Common myeloid progenitor, CD34-positive (primary cell): ENCODE results near the gene GSTP1.
"Not testable (repeated sequence)": the region's sequence is repeated elsewhere in the genome, so short reads cannot be mapped to it uniquely, and the experiment has no call there.

Experiments used
- CTCF ChIA-PET: fragments of 350-600 bp; sonication (Branson Sonifier 250); formaldehyde crosslinking; loops from one replicate; lab custom pipeline; 2021; ENCODE audit warnings: antibody characterized with exemption; lab: Charles Lee
- POLR2A ChIA-PET: fragments of 350-600 bp; sonication (Branson Sonifier 250); formaldehyde crosslinking; loops from one replicate; lab custom pipeline; 2021; ENCODE audit warnings: antibody characterized with exemption; lab: Charles Lee
- DNase-seq, 3 donors: peaks; one replicate each; pipeline versions ENCODE4 v3.0.0 to v3.0.0-alpha.2; 2013
- H3K27ac ChIP-seq, 2 experiments: 1 replicate in 1 of 2; 2 replicates in 1 of 2; pipeline ENCODE4 v1.7.0; 2013; ENCODE audit warnings: inconsistent platforms in 2 of 2, low read length in 2 of 2, mild to moderate bottlenecking in 2 of 2, low read depth in 1 of 2, moderate library complexity in 1 of 2; ENCODE audit not compliant: severe bottlenecking in 2 of 2, insufficient read depth in 1 of 2, poor library complexity in 1 of 2
- H3K27me3 ChIP-seq, 5 experiments: replicated peaks in 2 of 5; 1 replicate in 3 of 5; 2 replicates in 2 of 5; pipeline versions ENCODE4 v1.6.1 to v1.7.0; 2013; ENCODE audit warnings: low read length in 4 of 5, mild to moderate bottlenecking in 2 of 5, moderate library complexity in 2 of 5, inconsistent platforms in 1 of 5; ENCODE audit not compliant: insufficient read depth in 5 of 5, control insufficient read depth in 4 of 5
- H3K36me3 ChIP-seq, 4 experiments: 1 replicate in 2 of 4; 2 replicates in 2 of 4; pipeline versions ENCODE4 v1.6.1 to v1.7.0; 2013; ENCODE audit warnings: low read length in 3 of 4, control low read depth in 1 of 4, mild to moderate bottlenecking in 1 of 4; ENCODE audit not compliant: control insufficient read depth in 4 of 4, insufficient read depth in 4 of 4
- H3K4me1 ChIP-seq, 4 experiments: 1 replicate in 3 of 4; 2 replicates in 1 of 4; pipeline versions ENCODE4 v1.6.1 to v1.7.1; 2013; ENCODE audit warnings: low read length in 3 of 4, mild to moderate bottlenecking in 3 of 4, control low read depth in 1 of 4, inconsistent platforms in 1 of 4, moderate library complexity in 1 of 4; ENCODE audit not compliant: control insufficient read depth in 4 of 4, insufficient read depth in 4 of 4; ENCODE audit errors: control extremely low read depth in 1 of 4
- H3K4me3 ChIP-seq, 7 experiments: 1 replicate in 4 of 7; 2 replicates in 3 of 7; pipeline versions ENCODE4 v1.5.1 to v1.7.0; 2013; ENCODE audit warnings: mild to moderate bottlenecking in 7 of 7, low read length in 6 of 7, moderate library complexity in 6 of 7, inconsistent platforms in 2 of 7, low read depth in 2 of 7, control low read depth in 1 of 7; ENCODE audit not compliant: insufficient read depth in 4 of 7, control insufficient read depth in 1 of 7; ENCODE audit errors: extremely low read depth in 1 of 7
- H3K9me3 ChIP-seq, 5 experiments: 1 replicate in 4 of 5; 2 replicates in 1 of 5; pipeline versions ENCODE4 v1.6.1 to v1.7.1; 2013; ENCODE audit warnings: low read length in 4 of 5, mild to moderate bottlenecking in 2 of 5, inconsistent platforms in 1 of 5, low read depth in 1 of 5, moderate library complexity in 1 of 5; ENCODE audit not compliant: control insufficient read depth in 4 of 5, insufficient read depth in 2 of 5; ENCODE audit errors: control extremely low read depth in 1 of 5
- WGBS: methylation state at CpG from one replicate; pipeline ENCODE4 v1.1.5; 2013; ENCODE audit not compliant: insufficient coverage; 5-methylcytosine and 5-hydroxymethylcytosine counted together

Gene GSTP1

DNA sequence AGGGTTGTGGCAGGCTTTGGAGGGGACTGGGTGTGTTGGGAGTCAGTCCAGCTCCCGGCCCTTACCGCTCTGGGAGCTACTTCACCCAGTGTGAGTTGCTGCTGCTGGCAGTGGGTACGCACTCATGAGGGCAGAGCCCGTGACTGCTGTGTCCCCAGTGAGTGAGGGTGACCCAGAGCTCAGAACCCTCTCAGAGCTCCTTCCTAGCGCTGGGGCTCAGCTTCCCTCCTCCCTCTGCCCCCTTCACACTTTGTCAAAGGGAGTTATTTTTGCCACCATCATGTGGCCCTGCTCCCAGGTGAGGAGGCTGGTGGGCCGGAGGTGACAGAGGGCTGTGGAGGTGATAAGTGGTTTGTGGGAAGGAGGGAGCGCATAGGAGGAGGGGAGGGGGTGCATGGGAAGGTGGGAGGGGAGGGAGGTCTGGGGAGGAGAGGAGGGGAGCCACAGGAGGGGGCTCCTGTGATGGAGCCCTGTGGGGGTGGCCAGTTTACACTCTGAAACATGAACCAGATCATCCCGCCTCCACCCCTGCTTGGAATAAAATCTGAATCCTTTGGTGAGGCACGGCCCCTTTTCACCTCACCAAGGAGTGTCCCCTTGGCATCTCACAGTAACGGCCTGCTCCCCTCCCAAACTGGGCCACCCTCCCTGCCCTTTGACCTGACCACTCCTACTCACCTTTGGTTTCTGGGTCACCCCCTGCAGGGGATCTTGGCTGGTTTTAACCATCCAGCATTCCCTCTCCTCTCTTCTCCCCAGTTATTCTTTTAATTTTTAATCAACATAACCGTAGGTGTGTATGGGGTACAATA is 33.0 kb downstream of the GSTP1 start:
- no peak for DNase-seq
- H3K4me3 ChIP-seq = no peak overlapping the region
- peaks cover 0 to 33% (median 32%) of the 10 kb centered on the region in 4 experiments for H3K4me1 ChIP-seq
- H3K36me3 ChIP-seq = peaks cover 2 to 16% (median 13%) of the 10 kb centered on the region in 4 experiments
- H3K9me3 ChIP-seq = no peaks in the 10 kb centered on the region
- H3K27me3 ChIP-seq = no peaks in the 10 kb centered on the region
- WGBS = 77% methylated on average over 10 of the region's 11 CpGs
- H3K27ac ChIP-seq = no peak overlapping the region
- CTCF ChIA-PET = interaction anchor here (1.0 to 8.7 kb wide), 5 partner anchors 13 to 46 kb away, joined by 3 to 81 read pairs (median 5); partner anchors contain the start of genes GSTP1, NUDT8 and TBX10
- POLR2A ChIA-PET = interaction anchor here (0.9 kb wide), 1 partner anchor 11 kb away, joined by 3 read pairs; no protein-coding TSS in a partner anchor

GRCh38 chr11:67617243-67617953 is 33.8 kb downstream of the GSTP1 start:
- Histone ChIP-seq H3K36me3 (peaks cover 0 to 9% (median 7%) of the 10 kb centered on the region in 4 experiments), H3K27ac (no peak overlapping the region), H3K4me1 (peaks cover 0 to 33% (median 32%) of the 10 kb centered on the region in 4 experiments), H3K27me3 (no peaks in the 10 kb centered on the region), H3K4me3 (no peak overlapping the region), H3K9me3 (no peaks in the 10 kb centered on the region)
- 100% methylated on average over 6 of the region's 7 CpGs for WGBS
- ChIA-PET POLR2A (no interaction called here), CTCF (interaction anchor here (1.0 to 8.7 kb wide), 4 partner anchors 12 to 256 kb away, joined by 3 to 81 read pairs (median 4); partner anchors contain the start of genes GSTP1 and NUDT8)
- DNase-seq = no peak

- POLR2A ChIA-PET = not testable (repeated sequence)
- 95% methylated on average over 29 of the region's 40 CpGs for WGBS
These were observed 35.5 kb downstream of the GSTP1 start for GRCh38 chr11:67618901-67619659.

GRCh38 chr11:67619683-67620618 is 36.3 kb downstream of the GSTP1 start:
- CTCF ChIA-PET = interaction anchor here (0.9 to 8.7 kb wide), 2 partner anchors 10 to 11 kb away, joined by 4 to 81 read pairs; partner anchors contain the start of gene NUDT8
- not testable (repeated sequence) for DNase-seq
- 98% methylated on average over 19 of the region's 33 CpGs for WGBS

More at GRCh38 chr11:67618901-67619659, 35.5 kb downstream of the GSTP1 start:
- H3K4me3 ChIP-seq, H3K27ac ChIP-seq, H3K36me3 ChIP-seq, H3K27me3 ChIP-seq, DNase-seq, H3K9me3 ChIP-seq: not testable (repeated sequence)
- H3K4me1 ChIP-seq = peaks cover 0 to 23% (median 21%) of the 10 kb centered on the region in 4 experiments
- CTCF ChIA-PET = interaction anchor here (0.9 to 8.7 kb wide), 2 partner anchors 10 kb away, joined by 4 to 81 read pairs; partner anchors contain the start of gene NUDT8

DNA sequence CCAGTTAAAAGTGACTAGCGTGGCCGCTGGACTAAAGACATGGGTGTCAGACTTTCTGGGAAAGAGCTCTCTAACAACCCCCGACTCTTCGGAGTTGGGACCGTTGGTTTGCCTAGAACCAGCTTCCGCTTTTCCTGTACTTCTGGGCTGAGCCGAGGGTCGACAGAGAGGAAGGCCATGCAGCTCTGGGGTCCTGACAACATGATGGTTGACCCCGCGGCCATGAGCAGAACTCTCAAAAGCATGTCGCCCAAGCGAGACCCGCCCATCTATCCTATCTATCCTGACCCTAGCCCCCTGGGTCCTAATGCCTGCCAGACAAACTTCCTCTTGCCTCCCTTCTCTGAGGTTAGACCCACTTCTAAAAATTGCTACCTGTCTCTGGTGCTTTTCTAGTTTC is 37.0 kb downstream of the GSTP1 start:
- H3K4me3 ChIP-seq, H3K4me1 ChIP-seq, H3K27me3 ChIP-seq, DNase-seq, H3K36me3 ChIP-seq, H3K27ac ChIP-seq, POLR2A ChIA-PET, H3K9me3 ChIP-seq: not testable (repeated sequence)
- CTCF ChIA-PET = interaction anchor here (8.7 kb wide), 1 partner anchor 9 kb away, joined by 81 read pairs; the partner anchor contains the start of gene NUDT8
- WGBS = 98% methylated on average over 9 of the region's 13 CpGs

More at GRCh38 chr11:67619683-67620618, 36.3 kb downstream of the GSTP1 start:
- H3K4me1 ChIP-seq = peaks cover 0 to 15% (median 12%) of the 10 kb centered on the region in 4 experiments
- POLR2A ChIA-PET, H3K4me3 ChIP-seq, H3K27me3 ChIP-seq, H3K36me3 ChIP-seq, H3K9me3 ChIP-seq, H3K27ac ChIP-seq: not testable (repeated sequence)

- CTCF ChIA-PET = not testable (repeated sequence)
These were observed 38.3 kb downstream of the GSTP1 start for GRCh38 chr11:67621928-67622327.

More at GRCh38 chr11:67621928-67622327, 38.3 kb downstream of the GSTP1 start:
- POLR2A ChIA-PET, H3K27ac ChIP-seq, DNase-seq, H3K9me3 ChIP-seq, H3K4me1 ChIP-seq, H3K4me3 ChIP-seq, H3K27me3 ChIP-seq, H3K36me3 ChIP-seq: not testable (repeated sequence)
- whole genome bisulfite sequencing = 100% methylated on average over 1 of the region's 3 CpGs
